Dermis blood vessel endothelial cell (primary cell): Measurements from ENCODE around the gene DDX10. TPM values are rescaled to one million over a fixed set of nuclear protein-coding genes. Genes with fewer than 3 reads are reported as not detected.
A peak's percentile ranks its signal among the peaks of the same experiment; 100 is the strongest.

Experiments used
- DNase-seq: peaks from one replicate; pipeline ENCODE4 v3.0.0; 2010
- total RNA-seq: library from RNA; depleted of rRNA; stranded (reverse); fragments of >200 nt; gene quantifications from 2 replicates; pipeline ENCODE4 v1.2.3, GENCODE V29; 2014

Gene DDX10
- total RNA-seq, 1 donor from 2014 or later = 36.9 TPM

GRCh38 chr11:108875134-108875533 lies 210.3 kb downstream of the DDX10 start:
- no peak for DNase-seq

GRCh38 chr11:108877178-108877577 lies 212.3 kb downstream of the DDX10 start:
- DNase-seq = no peak

GRCh38 chr11:108880510-108880909 lies 215.6 kb downstream of the DDX10 start:
- peak; percentile 81 for DNase-seq

GRCh38 chr11:108881131-108881530 lies 216.3 kb downstream of the DDX10 start:
- DNase-seq = no peak

- DNase-seq = no peak
Measured at GRCh38 chr11:108882211-108882831, 217.5 kb downstream of the DDX10 start.

- DNase-seq = no peak
Measured at GRCh38 chr11:108886005-108886659, 221.3 kb downstream of the DDX10 start.

- DNase-seq = peak; percentile 58
Measured at GRCh38 chr11:108886660-108887009, 221.8 kb downstream of the DDX10 start.

GRCh38 chr11:108887436-108888238 lies 222.8 kb downstream of the DDX10 start:
- no peak for DNase-seq

GRCh38 chr11:108890482-108891105 lies 225.7 kb downstream of the DDX10 start:
- no peak for DNase-seq

GRCh38 chr11:108891143-108891542 lies 226.3 kb downstream of the DDX10 start:
- DNase-seq = no peak

- no peak for DNase-seq
Measured at GRCh38 chr11:108891909-108892511, 227.1 kb downstream of the DDX10 start.

GRCh38 chr11:108895579-108896480 lies 231.0 kb downstream of the DDX10 start:
- peak; percentile 74 for DNase-seq

- peak; percentile 30 for DNase-seq
Measured at GRCh38 chr11:108897071-108897481, 232.2 kb downstream of the DDX10 start.

GRCh38 chr11:108897916-108898315 lies 233.0 kb downstream of the DDX10 start:
- no peak for DNase-seq

GRCh38 chr11:108901359-108901758 lies 236.5 kb downstream of the DDX10 start:
- DNase-seq = no peak

- DNase-seq = no peak
Measured at GRCh38 chr11:108902027-108902469, 237.2 kb downstream of the DDX10 start.

- DNase-seq = no peak
Measured at GRCh38 chr11:108904480-108904879, 239.6 kb downstream of the DDX10 start.

GRCh38 chr11:108906329-108906728 lies 241.5 kb downstream of the DDX10 start:
- peak; percentile 99 for DNase-seq

GRCh38 chr11:108906826-108907225 lies 242.0 kb downstream of the DDX10 start:
- peak; percentile 49 for DNase-seq

GRCh38 chr11:108909041-108909440 lies 244.2 kb downstream of the DDX10 start:
- no peak for DNase-seq

- DNase-seq = no peak
Measured at GRCh38 chr11:108909921-108910320, 245.1 kb downstream of the DDX10 start.

GRCh38 chr11:108912581-108912980 lies 247.7 kb downstream of the DDX10 start:
- DNase-seq = no peak
